SU-DHL-6 (cell line): Measurements from ENCODE around the gene TRAK2.

Experiments
- H2AFZ ChIP-seq: fragments of 200-600 bp; sonication (generic); 2 replicates; pipeline ENCODE4 v1.6.1; 2014; ENCODE audit warnings: low read depth, mild to moderate bottlenecking, moderate library complexity, mixed read lengths, antibody characterized with exemption, low read length; ENCODE audit not compliant: severe bottlenecking
- H3F3A ChIP-seq: fragments of 200-600 bp; shearing (Covaris generic); 2 replicates; pipeline ENCODE4 v1.6.0; 2016; ENCODE audit warnings: antibody characterized with exemption, mild to moderate bottlenecking; ENCODE audit not compliant: insufficient read depth
- H3K27ac ChIP-seq: fragments of 200-600 bp; sonication (generic); 2 replicates; pipeline ENCODE4 v1.5.1; 2016; ENCODE audit warnings: low read depth, mild to moderate bottlenecking, low read length, moderate library complexity, mixed read lengths
- H3K27me3 ChIP-seq: fragments of 200-600 bp; sonication (generic), shearing (Covaris generic); 2 replicates; pipeline ENCODE4 v1.6.0; 2014; ENCODE audit warnings: mild to moderate bottlenecking, low read length
- H3K36me3 ChIP-seq: fragments of 200-600 bp; sonication (generic); 2 replicates; pipeline ENCODE4 v1.6.1; 2014; ENCODE audit warnings: mild to moderate bottlenecking, low read length, mixed read lengths
- H3K4me2 ChIP-seq: fragments of 300-600, 200-600 bp; shearing (Covaris generic), sonication (generic); 2 replicates; pipeline ENCODE4 v1.6.0; 2014; ENCODE audit warnings: low read length, low read depth, mild to moderate bottlenecking; ENCODE audit not compliant: poor library complexity, severe bottlenecking
- H3K4me3 ChIP-seq: fragments of 200-600 bp; sonication (generic); 2 replicates; pipeline ENCODE4 v1.5.1; 2014; ENCODE audit warnings: antibody characterized with exemption, low read length, mild to moderate bottlenecking, mixed read lengths; ENCODE audit not compliant: insufficient read depth, poor library complexity, severe bottlenecking
- H3K79me2 ChIP-seq: fragments of 200-600 bp; sonication (generic); 2 replicates; pipeline ENCODE4 v1.6.1; 2014; ENCODE audit warnings: mild to moderate bottlenecking, low read length, moderate library complexity; ENCODE audit not compliant: insufficient read depth
- H3K9ac ChIP-seq: fragments of 200-600 bp; sonication (generic); 2 replicates; pipeline ENCODE4 v1.7.0; 2014; ENCODE audit warnings: mild to moderate bottlenecking, low read length
- H3K9me2 ChIP-seq: fragments of 200-600 bp; sonication (generic); replicated peaks from 2 replicates; pipeline ENCODE4 v1.6.1; 2014; ENCODE audit warnings: low read length; ENCODE audit not compliant: insufficient read depth
- H3K9me3 ChIP-seq: fragments of 200-600 bp; sonication (generic); 2 replicates; pipeline ENCODE4 v1.6.1; 2014; ENCODE audit warnings: low read length, mixed read lengths; ENCODE audit not compliant: insufficient read depth
- H4K20me1 ChIP-seq: fragments of 200-600 bp; sonication (generic); 2 replicates; pipeline ENCODE4 v1.6.1; 2014; ENCODE audit warnings: low read depth, mild to moderate bottlenecking, antibody characterized with exemption, low read length, moderate library complexity, mixed read lengths
- CTCF ChIP-seq: fragments of 200-600 bp; sonication (generic); IDR thresholded peaks from one replicate; pipeline ENCODE4 v1.5.1; 2017; ENCODE audit warnings: antibody characterized with exemption, mild to moderate bottlenecking, low read length, moderate library complexity; ENCODE audit not compliant: insufficient read depth, poor library complexity, severe bottlenecking
- EZH2phosphoT487 ChIP-seq: fragments of 200-600 bp; sonication (generic), shearing (Covaris generic); conservative IDR thresholded peaks from 2 replicates; pipeline ENCODE4 v1.6.1; 2018; ENCODE audit warnings: mild to moderate bottlenecking, antibody characterized with exemption, low read length, moderate library complexity, mixed read lengths

The TRAK2 gene

DNA sequence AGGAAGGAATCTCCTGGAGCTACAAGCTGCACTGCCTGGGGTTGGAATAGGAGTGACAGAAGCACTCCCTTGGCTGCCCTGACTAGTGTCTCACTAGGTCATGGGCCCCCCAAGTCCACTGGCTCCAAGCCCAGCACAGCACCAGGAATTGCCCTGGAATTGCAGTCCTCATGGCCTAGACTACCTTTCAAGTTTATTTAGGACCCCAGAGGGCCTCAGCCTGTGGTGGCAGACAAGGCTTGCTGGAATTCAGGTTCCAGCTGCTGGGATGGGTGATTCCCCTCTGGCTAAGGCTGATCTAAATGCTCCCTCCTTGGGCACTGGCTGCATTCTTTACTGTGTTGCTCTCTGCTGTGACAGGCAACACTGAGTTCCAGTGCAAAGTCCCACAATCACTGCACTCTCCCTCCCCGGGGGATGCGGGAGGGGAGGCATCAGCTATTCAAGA, 14.3 kb upstream of the TRAK2 start:
- H3K27me3 ChIP-seq, result no peaks in the 10 kb centered on the region
- no peak overlapping the region for H2AFZ ChIP-seq
- H3K27ac ChIP-seq, result no peak overlapping the region
- no peaks in the 10 kb centered on the region for H3K36me3 ChIP-seq
- no peaks in the 10 kb centered on the region for H3K79me2 ChIP-seq
- no peak overlapping the region for H3K9ac ChIP-seq
- H3K4me3 ChIP-seq, result no peak overlapping the region
- no peak for TF ChIP-seq EZH2phosphoT487
- TF ChIP-seq CTCF, result no peak
- peaks cover 6% of the 10 kb centered on the region; the same call in 1 of the 2 replicates for H3K9me3 ChIP-seq
- no peaks in the 10 kb centered on the region for H3F3A ChIP-seq
- no peak overlapping the region for H3K4me2 ChIP-seq
- H3K9me2 ChIP-seq, result no peaks in the 10 kb centered on the region
- H4K20me1 ChIP-seq, result no peaks in the 10 kb centered on the region

DNA sequence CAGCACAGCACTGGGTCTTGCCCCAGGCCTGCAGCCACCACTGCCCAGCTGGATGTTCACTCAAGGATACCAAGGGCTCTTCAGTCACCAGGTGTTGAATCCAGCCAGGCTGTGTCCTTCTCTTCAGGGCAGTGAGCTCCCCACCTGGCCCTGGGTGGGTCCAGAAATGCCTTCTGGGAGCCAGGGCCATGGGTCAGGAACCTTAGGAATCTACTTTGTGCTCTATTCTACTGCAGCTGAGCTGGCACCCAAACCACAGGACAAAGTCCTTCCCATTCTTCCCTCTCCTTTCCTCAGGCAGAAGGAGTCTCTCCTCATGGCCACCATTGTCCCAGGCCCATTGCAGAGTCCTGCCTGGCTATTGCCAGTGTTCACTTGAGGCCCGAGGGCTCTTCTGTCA, 13.3 kb upstream of the TRAK2 start:
- H3K9me2 ChIP-seq, result no peaks in the 10 kb centered on the region
- H3K79me2 ChIP-seq, result no peaks in the 10 kb centered on the region
- H3K4me2 ChIP-seq, result no peak overlapping the region
- no peaks in the 10 kb centered on the region for H3K27me3 ChIP-seq
- no peak for TF ChIP-seq CTCF
- no peak for TF ChIP-seq EZH2phosphoT487
- no peaks in the 10 kb centered on the region for H4K20me1 ChIP-seq
- H3F3A ChIP-seq, result no peaks in the 10 kb centered on the region
- H3K27ac ChIP-seq, result no peak overlapping the region
- no peak overlapping the region for H2AFZ ChIP-seq
- H3K9me3 ChIP-seq, result peaks cover 6% of the 10 kb centered on the region; the same call in 1 of the 2 replicates
- no peak overlapping the region for H3K4me3 ChIP-seq
- H3K36me3 ChIP-seq, result no peaks in the 10 kb centered on the region
- no peak overlapping the region for H3K9ac ChIP-seq

GRCh38 chr2:201460532-201460931, 9.3 kb upstream of the TRAK2 start:
- no peaks in the 10 kb centered on the region for H3K27me3 ChIP-seq
- peaks cover 6% of the 10 kb centered on the region; the same call in 1 of the 2 replicates for H3K9me3 ChIP-seq
- H3K9ac ChIP-seq, result no peak overlapping the region
- H3K79me2 ChIP-seq, result no peaks in the 10 kb centered on the region
- H2AFZ ChIP-seq, result no peak overlapping the region
- no peaks in the 10 kb centered on the region for H4K20me1 ChIP-seq
- H3K4me2 ChIP-seq, result no peak overlapping the region
- no peak for TF ChIP-seq CTCF
- TF ChIP-seq EZH2phosphoT487, result no peak
- no peak overlapping the region for H3K4me3 ChIP-seq
- no peaks in the 10 kb centered on the region for H3K36me3 ChIP-seq
- H3K27ac ChIP-seq, result no peak overlapping the region
- no peaks in the 10 kb centered on the region for H3F3A ChIP-seq
- no peaks in the 10 kb centered on the region for H3K9me2 ChIP-seq

DNA sequence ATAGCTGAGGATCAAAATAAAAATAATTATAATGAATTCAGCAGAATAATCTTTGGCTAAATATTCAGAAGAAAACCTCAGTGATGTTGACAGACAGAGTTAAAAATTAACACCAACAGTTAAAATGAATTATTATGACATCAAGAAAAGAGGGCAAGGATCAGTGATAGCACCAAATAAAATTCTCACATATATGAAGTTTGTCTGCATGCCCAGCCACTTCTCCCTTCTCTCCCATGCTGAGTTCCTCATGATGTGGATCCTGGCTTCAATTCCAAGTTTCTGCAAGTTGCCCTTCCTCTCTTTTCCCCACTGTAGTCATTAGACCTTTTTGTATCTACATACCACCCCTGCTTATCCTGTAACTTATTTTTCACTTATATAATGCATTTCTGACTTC, 7.1 kb upstream of the TRAK2 start:
- Histone ChIP-seq H3K9me2 (no peaks in the 10 kb centered on the region), H3K79me2 (no peaks in the 10 kb centered on the region), H3F3A (no peaks in the 10 kb centered on the region), H3K27ac (no peak overlapping the region), H3K36me3 (no peaks in the 10 kb centered on the region), H3K27me3 (no peaks in the 10 kb centered on the region), H3K4me2 (no peak overlapping the region), H3K9me3 (peaks cover 6% of the 10 kb centered on the region; the same call in 1 of the 2 replicates), H2AFZ (no peak overlapping the region), H3K4me3 (no peak overlapping the region), H4K20me1 (no peaks in the 10 kb centered on the region), H3K9ac (no peak overlapping the region)
- TF ChIP-seq CTCF (no peak), EZH2phosphoT487 (no peak)
